Measurements from ENCODE around the gene MYO10. TPM values are rescaled to one million over a fixed set of nuclear protein-coding genes. Genes with fewer than 3 reads are reported as not detected.

Gene MYO10
- total RNA-seq, 1 donor from 2014 or later, result 20.0 TPM

DNA sequence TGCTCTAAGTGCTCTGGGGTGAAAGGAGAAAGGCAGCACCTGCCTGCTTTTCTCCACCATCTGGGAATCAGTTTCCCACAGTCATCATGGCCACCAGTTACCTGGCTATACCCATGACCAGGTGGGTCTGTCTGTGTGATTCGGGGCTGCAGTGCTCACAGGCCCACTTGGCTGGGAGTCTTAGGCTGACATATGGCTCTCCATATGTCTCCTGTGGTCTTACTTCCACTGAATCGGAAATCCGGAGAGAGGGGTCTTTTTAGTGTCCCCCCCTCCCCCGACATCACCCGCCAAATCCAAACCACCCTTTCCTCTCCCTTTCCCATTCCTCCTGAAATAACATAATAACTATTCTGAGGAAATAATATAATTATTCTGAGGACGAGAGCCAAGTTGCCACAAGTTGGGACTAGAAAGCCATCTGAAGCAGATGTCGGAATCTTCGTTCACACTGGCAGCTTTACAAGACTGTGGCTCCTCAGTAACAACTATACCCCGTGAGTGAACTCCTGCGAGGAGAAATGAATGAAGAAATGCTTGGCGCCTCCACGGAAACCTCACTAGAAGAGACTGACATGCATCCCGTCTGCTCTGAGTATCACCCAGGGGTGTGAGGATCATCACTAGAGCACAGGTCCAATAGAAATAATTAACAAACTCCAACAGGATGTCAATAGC, 143.4 kb downstream of the MYO10 start:
- intact Hi-C loops (cut with DNase I), result loop anchor here (5.0 kb wide), 1 partner anchor 340 kb away; no protein-coding TSS in a partner anchor
- no peaks in the 10 kb centered on the region for H3K27me3 ChIP-seq
- TF ChIP-seq, protein P1, sequence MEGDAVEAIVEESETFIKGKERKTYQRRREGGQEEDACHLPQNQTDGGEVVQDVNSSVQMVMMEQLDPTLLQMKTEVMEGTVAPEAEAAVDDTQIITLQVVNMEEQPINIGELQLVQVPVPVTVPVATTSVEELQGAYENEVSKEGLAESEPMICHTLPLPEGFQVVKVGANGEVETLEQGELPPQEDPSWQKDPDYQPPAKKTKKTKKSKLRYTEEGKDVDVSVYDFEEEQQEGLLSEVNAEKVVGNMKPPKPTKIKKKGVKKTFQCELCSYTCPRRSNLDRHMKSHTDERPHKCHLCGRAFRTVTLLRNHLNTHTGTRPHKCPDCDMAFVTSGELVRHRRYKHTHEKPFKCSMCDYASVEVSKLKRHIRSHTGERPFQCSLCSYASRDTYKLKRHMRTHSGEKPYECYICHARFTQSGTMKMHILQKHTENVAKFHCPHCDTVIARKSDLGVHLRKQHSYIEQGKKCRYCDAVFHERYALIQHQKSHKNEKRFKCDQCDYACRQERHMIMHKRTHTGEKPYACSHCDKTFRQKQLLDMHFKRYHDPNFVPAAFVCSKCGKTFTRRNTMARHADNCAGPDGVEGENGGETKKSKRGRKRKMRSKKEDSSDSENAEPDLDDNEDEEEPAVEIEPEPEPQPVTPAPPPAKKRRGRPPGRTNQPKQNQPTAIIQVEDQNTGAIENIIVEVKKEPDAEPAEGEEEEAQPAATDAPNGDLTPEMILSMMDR (IDR thresholded peaks at IDR 0.05), result no peak
- H3K4me1 ChIP-seq, result no peaks in the 10 kb centered on the region
- H3K4me3 ChIP-seq, result no peak overlapping the region
- no peaks in the 10 kb centered on the region for H3K36me3 ChIP-seq
- H3K27ac ChIP-seq, result no peak overlapping the region
- H3K9me3 ChIP-seq, result no peaks in the 10 kb centered on the region
- no peak for DNase-seq (ENCODE audit: low spot score in 2 of 2)

DNA sequence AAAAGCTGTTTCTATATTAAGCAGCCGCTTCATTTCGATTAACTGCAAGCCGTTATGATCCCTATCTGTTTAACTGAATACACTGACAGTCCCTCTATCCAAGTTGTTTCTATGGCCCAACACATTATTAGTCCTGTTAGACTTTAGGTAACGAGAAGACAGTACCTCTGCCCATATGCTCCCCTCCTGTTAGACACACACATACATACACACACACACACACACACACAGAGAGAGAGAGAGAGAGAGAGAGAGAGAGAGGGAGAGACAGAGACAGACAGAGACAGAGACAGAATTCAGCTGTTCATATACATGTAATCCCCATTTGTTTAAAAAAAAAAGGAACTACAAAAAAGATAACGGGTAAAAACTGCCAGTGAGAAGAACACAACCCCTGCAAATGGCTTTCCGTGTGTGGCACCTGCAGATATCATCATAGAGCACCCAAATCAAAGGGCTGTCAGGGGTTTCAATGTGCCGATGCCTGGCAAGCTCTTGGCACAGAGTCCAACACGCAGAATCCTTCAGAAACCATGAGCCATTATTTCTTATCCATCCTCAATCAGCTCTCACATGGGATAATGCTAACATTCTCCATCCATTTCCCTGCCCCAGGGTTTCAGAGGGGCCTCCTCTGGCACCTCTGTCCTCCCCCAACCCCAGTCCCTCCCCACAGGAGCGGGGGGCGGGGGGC, 144.0 kb downstream of the MYO10 start:
- no peak for DNase-seq (ENCODE audit: low spot score in 2 of 2)

DNA sequence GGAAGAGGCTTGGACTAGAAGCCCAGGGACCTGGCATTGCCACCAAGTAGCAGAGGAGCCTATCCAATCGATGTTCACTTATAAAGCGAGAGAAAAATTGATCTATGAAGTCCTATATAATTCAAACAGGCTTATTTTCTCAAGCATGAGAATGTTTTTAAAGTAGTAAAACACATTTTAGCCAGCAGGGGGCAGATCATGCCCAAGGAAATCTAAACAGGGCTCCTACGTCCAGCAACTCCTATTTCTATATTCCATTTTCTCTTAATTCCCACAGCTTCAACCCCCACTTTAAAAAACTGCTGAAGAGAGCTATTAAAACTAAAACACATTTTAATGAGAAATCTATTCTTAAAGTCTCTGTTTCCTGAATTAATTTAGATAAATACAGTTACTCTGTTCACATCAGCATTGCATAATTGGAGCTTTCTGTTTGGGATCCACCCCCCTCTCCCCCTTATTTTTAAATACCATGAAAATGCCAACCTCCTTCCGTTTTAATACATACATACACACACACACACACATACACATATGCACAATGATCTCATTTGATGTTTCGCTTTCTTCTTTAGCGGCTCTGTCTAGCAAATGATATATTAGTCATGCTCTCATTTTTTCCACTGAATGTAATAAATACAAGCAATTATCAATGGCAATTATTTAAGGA, 144.9 kb downstream of the MYO10 start:
- Histone ChIP-seq H3K36me3 (no peaks in the 10 kb centered on the region), H3K27me3 (no peaks in the 10 kb centered on the region), H3K4me3 (no peak overlapping the region), H3K9me3 (no peaks in the 10 kb centered on the region), H3K4me1 (no peaks in the 10 kb centered on the region), H3K27ac (no peak overlapping the region)
- TF ChIP-seq, protein P1 (IDR thresholded peaks at IDR 0.05), result peak; percentile 53 to 69 (median 56)
- intact Hi-C loops (cut with DNase I), result loop anchor here (1.0 to 5.0 kb wide), 3 partner anchors 341 to 412 kb away; no protein-coding TSS in a partner anchor
- no peak for DNase-seq (ENCODE audit: low spot score in 2 of 2)

More for the DNA sequence above, 144.0 kb downstream of the MYO10 start:
- Histone ChIP-seq H3K27me3 (no peaks in the 10 kb centered on the region), H3K36me3 (no peaks in the 10 kb centered on the region), H3K4me3 (no peak overlapping the region), H3K9me3 (no peaks in the 10 kb centered on the region), H3K27ac (no peak overlapping the region), H3K4me1 (no peaks in the 10 kb centered on the region)
- TF ChIP-seq, protein P1 (IDR thresholded peaks at IDR 0.05), result no peak
- intact Hi-C loops (cut with DNase I), result loop anchor here (1.0 to 5.0 kb wide), 3 partner anchors 340 to 411 kb away; no protein-coding TSS in a partner anchor

DNA sequence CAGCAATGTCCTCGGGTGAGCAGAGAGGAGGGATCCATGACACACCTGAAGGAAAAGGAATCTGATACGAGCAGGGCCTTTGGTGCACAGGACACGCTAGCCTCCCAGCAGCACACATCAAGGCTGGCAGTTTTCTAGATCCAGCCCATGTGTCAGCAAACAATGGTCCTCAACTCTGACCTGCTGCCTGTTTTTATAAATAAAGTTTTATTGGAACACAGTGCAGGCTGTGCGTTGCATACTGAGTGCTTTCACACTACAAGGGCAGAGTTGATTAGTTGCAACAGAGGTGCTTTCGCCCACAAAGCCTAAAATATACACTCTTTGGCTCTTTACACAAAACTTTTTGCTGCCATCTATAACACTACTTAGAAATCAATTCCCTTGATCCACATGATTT, 147.1 kb downstream of the MYO10 start:
- intact Hi-C loops (cut with DNase I), result no loop called here
- Histone ChIP-seq H3K27me3 (no peaks in the 10 kb centered on the region), H3K27ac (no peak overlapping the region), H3K4me3 (no peak overlapping the region), H3K36me3 (no peaks in the 10 kb centered on the region), H3K4me1 (no peaks in the 10 kb centered on the region), H3K9me3 (no peaks in the 10 kb centered on the region)
- TF ChIP-seq, protein P1 (IDR thresholded peaks at IDR 0.05), result no peak
- no peak for DNase-seq (ENCODE audit: low spot score in 2 of 2)

DNA sequence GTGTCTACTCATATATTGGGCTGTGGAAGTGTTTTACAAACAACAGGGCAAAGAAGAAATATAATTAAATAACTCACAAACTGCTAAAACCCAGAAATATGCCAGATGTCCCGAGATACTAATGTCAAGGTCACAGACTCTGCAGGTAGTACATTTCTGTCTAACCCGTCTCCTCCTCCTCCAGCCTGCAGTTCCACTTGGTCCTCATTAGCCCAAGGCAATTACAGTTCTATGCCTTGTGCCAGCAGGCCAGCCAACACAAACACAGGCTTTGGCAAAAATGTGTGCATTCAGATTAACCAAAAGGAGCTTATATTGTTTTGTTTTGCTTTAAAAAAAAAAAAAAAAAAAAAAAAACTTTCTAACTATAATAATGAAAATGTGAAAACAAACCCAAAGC, 148.8 kb downstream of the MYO10 start:
- Histone ChIP-seq H3K27ac (no peak overlapping the region), H3K36me3 (no peaks in the 10 kb centered on the region), H3K9me3 (no peaks in the 10 kb centered on the region), H3K27me3 (no peaks in the 10 kb centered on the region), H3K4me3 (no peak overlapping the region), H3K4me1 (no peaks in the 10 kb centered on the region)
- DNase-seq (ENCODE audit: low spot score in 2 of 2), result no peak
- intact Hi-C loops (cut with DNase I), result no loop called here
- TF ChIP-seq, protein P1 (IDR thresholded peaks at IDR 0.05), result no peak
